Mesodermal cell (in vitro differentiated cells): ENCODE data around the gene KIF26A.

Experiments used
- H3K27ac ChIP-seq: 2 replicates; pipeline ENCODE4 v1.7.0; 2013; ENCODE audit warnings: mild to moderate bottlenecking, low read depth, low read length, moderate library complexity; ENCODE audit not compliant: severe bottlenecking
- H3K36me3 ChIP-seq: 2 replicates; pipeline ENCODE4 v1.7.1; 2013; ENCODE audit warnings: mild to moderate bottlenecking, low read length, moderate library complexity; ENCODE audit not compliant: control insufficient read depth, insufficient read depth
- H3K4me1 ChIP-seq: one replicate; pipeline ENCODE4 v1.7.1; 2013; ENCODE audit warnings: mild to moderate bottlenecking, low read length; ENCODE audit not compliant: insufficient read depth, control insufficient read depth, poor library complexity, severe bottlenecking
- H3K4me3 ChIP-seq: 2 replicates; pipeline ENCODE4 v1.7.0; 2013; ENCODE audit warnings: low read length, control low read depth, mild to moderate bottlenecking; ENCODE audit not compliant: insufficient read depth, poor library complexity, severe bottlenecking; ENCODE audit errors: extremely low read depth
- H3K9me3 ChIP-seq: 2 replicates; pipeline ENCODE4 v1.7.1; 2013; ENCODE audit warnings: mild to moderate bottlenecking, low read length, moderate library complexity; ENCODE audit not compliant: control insufficient read depth
- WGBS, 2 experiments: methylation state at CpG; one replicate each; pipeline ENCODE4 v1.1.5; 2013; ENCODE audit warnings: missing lambda C conversion rate in 2 of 2; ENCODE audit not compliant: insufficient coverage in 2 of 2; 5-methylcytosine and 5-hydroxymethylcytosine counted together

The KIF26A gene

GRCh38 chr14:104191409-104191997, 53.1 kb downstream of the KIF26A start:
- Histone ChIP-seq H3K9me3 (no peaks in the 10 kb centered on the region), H3K27ac (no peak overlapping the region), H3K36me3 (no peaks in the 10 kb centered on the region), H3K4me3 (no peak overlapping the region), H3K4me1 (peaks cover 2% of the 10 kb centered on the region)
- WGBS, 2 experiments = 83 to 87% methylated on average over 20 to 21 of the region's 21 CpGs

GRCh38 chr14:104192146-104192882, 53.9 kb downstream of the KIF26A start:
- Histone ChIP-seq H3K4me1 (peaks cover 2% of the 10 kb centered on the region), H3K36me3 (no peaks in the 10 kb centered on the region), H3K4me3 (no peak overlapping the region), H3K9me3 (no peaks in the 10 kb centered on the region), H3K27ac (no peak overlapping the region)
- WGBS, 2 experiments = 86 to 94% methylated on average over 17 to 18 of the region's 20 CpGs

- Histone ChIP-seq H3K36me3 (no peaks in the 10 kb centered on the region), H3K4me1 (peaks cover 2% of the 10 kb centered on the region), H3K27ac (no peak overlapping the region), H3K4me3 (no peak overlapping the region), H3K9me3 (no peaks in the 10 kb centered on the region)
- 86 to 92% methylated on average over 7 to 8 of the region's 10 CpGs for WGBS, 2 experiments
These were observed 54.5 kb downstream of the KIF26A start for GRCh38 chr14:104192883-104193245.

- Histone ChIP-seq H3K27ac (no peak overlapping the region), H3K9me3 (no peaks in the 10 kb centered on the region), H3K4me1 (peaks cover 2% of the 10 kb centered on the region), H3K36me3 (no peaks in the 10 kb centered on the region), H3K4me3 (no peak overlapping the region)
- WGBS, 2 experiments = 94 to 97% methylated on average over 5 to 6 of the region's 14 CpGs
These were observed 55.6 kb downstream of the KIF26A start for GRCh38 chr14:104194016-104194415.

GRCh38 chr14:104194716-104195115, 56.3 kb downstream of the KIF26A start:
- H3K4me3 ChIP-seq = no peak overlapping the region
- H3K27ac ChIP-seq = no peak overlapping the region
- no peaks in the 10 kb centered on the region for H3K9me3 ChIP-seq
- no peaks in the 10 kb centered on the region for H3K36me3 ChIP-seq
- 92 to 98% methylated on average over 11 of the region's 11 CpGs for WGBS, 2 experiments
- peaks cover 2% of the 10 kb centered on the region for H3K4me1 ChIP-seq

- no peaks in the 10 kb centered on the region for H3K36me3 ChIP-seq
- H3K27ac ChIP-seq = no peak overlapping the region
- H3K4me3 ChIP-seq = no peak overlapping the region
- peaks cover 2% of the 10 kb centered on the region for H3K4me1 ChIP-seq
- WGBS, 2 experiments = 93 to 94% methylated on average over 13 to 15 of the region's 16 CpGs
- H3K9me3 ChIP-seq = no peaks in the 10 kb centered on the region
These were observed 57.0 kb downstream of the KIF26A start for GRCh38 chr14:104195361-104195760.

GRCh38 chr14:104195878-104196277, 57.5 kb downstream of the KIF26A start:
- H3K4me3 ChIP-seq = no peak overlapping the region
- peaks cover 2% of the 10 kb centered on the region for H3K4me1 ChIP-seq
- no peak overlapping the region for H3K27ac ChIP-seq
- 80 to 85% methylated on average over 17 of the region's 17 CpGs for WGBS, 2 experiments
- no peaks in the 10 kb centered on the region for H3K9me3 ChIP-seq
- no peaks in the 10 kb centered on the region for H3K36me3 ChIP-seq

- peaks cover 2% of the 10 kb centered on the region for H3K4me1 ChIP-seq
- 90 to 91% methylated on average over 13 of the region's 14 CpGs for WGBS, 2 experiments
- H3K36me3 ChIP-seq = no peaks in the 10 kb centered on the region
- H3K27ac ChIP-seq = no peak overlapping the region
- no peaks in the 10 kb centered on the region for H3K9me3 ChIP-seq
- H3K4me3 ChIP-seq = no peak overlapping the region
These were observed 58.2 kb downstream of the KIF26A start for GRCh38 chr14:104196461-104197140.

GRCh38 chr14:104197449-104198247, 59.3 kb downstream of the KIF26A start:
- Histone ChIP-seq H3K4me1 (peaks cover 2% of the 10 kb centered on the region), H3K27ac (no peak overlapping the region), H3K36me3 (no peaks in the 10 kb centered on the region), H3K4me3 (no peak overlapping the region), H3K9me3 (no peaks in the 10 kb centered on the region)
- 89 to 95% methylated on average over 4 to 5 of the region's 5 CpGs for WGBS, 2 experiments

GRCh38 chr14:104199266-104199895, 61.0 kb downstream of the KIF26A start:
- Histone ChIP-seq H3K27ac (no peak overlapping the region), H3K36me3 (no peaks in the 10 kb centered on the region), H3K9me3 (no peaks in the 10 kb centered on the region), H3K4me3 (no peak overlapping the region), H3K4me1 (peaks cover 2% of the 10 kb centered on the region)
- 93 to 95% methylated on average over 22 to 23 of the region's 23 CpGs for WGBS, 2 experiments
